Testis (tissue), 3 donors: ENCODE results near the gene PDCD1. TPM values are rescaled to one million over a fixed set of nuclear protein-coding genes. Genes with fewer than 3 reads are reported as not detected.

ENCODE experiments used
- DNase-seq: peaks from one replicate; pipeline ENCODE4 v3.0.0-alpha.2; 2019
- H3K27ac ChIP-seq, 2 donors: fragments of 200-600 bp; sonication (generic); one replicate each; pipeline ENCODE4 v1.5.1; 2019
- H3K27me3 ChIP-seq: fragments of 200-600 bp; sonication (generic); one replicate; pipeline ENCODE4 v1.5.1; 2019
- H3K36me3 ChIP-seq: fragments of 200-600 bp; sonication (generic); one replicate; pipeline ENCODE4 v1.5.1; 2017; ENCODE audit warnings: low read depth; ENCODE audit errors: missing control alignments
- H3K4me1 ChIP-seq: fragments of 200-600 bp; sonication (generic); one replicate; pipeline ENCODE4 v1.5.1; 2019
- H3K4me3 ChIP-seq, 2 donors: fragments of 200-600 bp; sonication (generic); one replicate each; pipeline ENCODE4 v1.5.1; 2017 to 2019
- H3K9me3 ChIP-seq: fragments of 200-600 bp; sonication (generic); one replicate; pipeline ENCODE4 v1.5.1; 2017
- CTCF ChIP-seq, 3 experiments: fragments of 450-650 bp in 2 of 3; fragments of 200-600 bp in 1 of 3; sonication (generic) in 1 of 3; IDR thresholded peaks; one replicate each; pipeline ENCODE4 v1.5.1; 2016 to 2019; ENCODE audit warnings: antibody characterized with exemption in 3 of 3, mild to moderate bottlenecking in 2 of 3, moderate library complexity in 1 of 3
- POLR2A ChIP-seq: fragments of 450-650 bp; IDR thresholded peaks from one replicate; pipeline ENCODE4 v1.6.1; 2017; ENCODE audit warnings: antibody characterized with exemption, mild to moderate bottlenecking, moderate library complexity
- WGBS, 2 donors: methylation state at CpG; one replicate each; pipeline ENCODE4 v1.1.5; 2018; 5-methylcytosine and 5-hydroxymethylcytosine counted together
- intact Hi-C: fragments of 100-400 bp; cut with DNase I; formaldehyde crosslinking; loops from one replicate; pipeline ENCODE4 v1.15.1; 2023; ENCODE audit warnings: low total_unique reads
- polyA plus RNA-seq: library from polyadenylated mRNA; stranded (reverse); fragments of 350-450 nt; fragmentation: Illumina TruSeq; extraction: RNeasy Lipid Tissue Mini Kit (QIAGEN cat#74804); gene quantifications from one replicate; pipeline ENCODE4 v1.2.3, GENCODE V29; 2014; ENCODE audit warnings: low read depth, low replicate concordance; ENCODE audit not compliant: insufficient read depth
- total RNA-seq, 2 donors: library from RNA; depleted of rRNA; stranded (reverse); fragments of >200 nt; gene quantifications; one replicate each; pipeline ENCODE4 v1.2.3, GENCODE V29; 2016

The PDCD1 gene
- total and polyA plus RNA-seq, 3 donors from 2014 or later = 0.37 to 0.47 (median 0.39) TPM

GRCh38 chr2:241841181-241842066 lies 17.3 kb downstream of the PDCD1 start:
- no peaks in the 10 kb centered on the region for H3K27me3 ChIP-seq
- H3K4me1 ChIP-seq = peaks cover 12% of the 10 kb centered on the region
- DNase-seq = peak; percentile 10
- intact Hi-C loops = no loop called here
- H3K36me3 ChIP-seq = no peaks in the 10 kb centered on the region
- H3K4me3 ChIP-seq = no peak overlapping the region
- no peaks in the 10 kb centered on the region for H3K9me3 ChIP-seq
- 84 to 85% methylated on average over 28 of the region's 28 CpGs for WGBS, 2 donors
- no peak overlapping the region for H3K27ac ChIP-seq
- TF ChIP-seq POLR2A (no peak), CTCF (IDR thresholded peaks at IDR 0.05) (no peak)

DNA sequence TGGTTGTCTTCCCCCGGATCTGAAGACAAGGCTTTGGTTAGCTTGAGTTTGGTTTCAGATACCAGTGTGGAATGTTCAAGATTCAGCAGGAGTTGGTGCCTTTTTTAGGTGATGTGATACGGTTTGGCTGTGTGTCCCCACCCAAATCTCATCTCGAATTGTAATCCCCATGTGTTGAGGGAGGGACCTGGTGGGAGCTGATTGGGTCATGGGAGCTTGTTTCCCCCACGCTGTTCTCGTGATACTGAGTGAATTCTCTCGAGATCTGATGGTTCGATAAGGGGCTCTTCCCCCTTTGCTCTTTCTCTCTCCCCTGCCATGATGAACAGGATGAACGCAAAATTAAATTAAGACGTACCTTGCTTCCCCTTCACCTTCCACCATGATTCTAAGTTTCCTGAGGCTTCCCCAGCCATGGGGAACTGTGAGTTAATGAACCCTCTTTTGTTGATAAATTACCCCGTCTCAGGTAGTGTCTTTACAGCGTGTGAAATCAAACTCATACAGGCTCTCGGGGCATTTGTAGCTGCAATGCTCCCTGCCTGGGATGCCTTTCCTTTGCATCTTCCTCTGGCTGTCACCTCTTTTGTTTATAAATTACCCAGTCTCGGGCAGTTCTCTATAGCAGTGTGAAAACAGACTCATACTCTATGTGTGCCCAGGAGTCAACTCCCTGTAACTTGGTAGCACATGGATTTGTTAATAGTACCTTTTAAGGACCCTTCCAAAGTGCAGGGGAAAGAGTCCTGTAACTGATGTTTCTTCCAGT lies 21.3 kb downstream of the PDCD1 start:
- Histone ChIP-seq H3K9me3 (no peaks in the 10 kb centered on the region), H3K36me3 (no peaks in the 10 kb centered on the region), H3K27me3 (no peaks in the 10 kb centered on the region), H3K4me1 (peaks cover 6% of the 10 kb centered on the region), H3K27ac (no peak overlapping the region), H3K4me3 (no peak overlapping the region)
- 73 to 77% methylated on average over 13 of the region's 13 CpGs for WGBS, 2 donors
- TF ChIP-seq CTCF (IDR thresholded peaks at IDR 0.05) = no peak
- no peak for TF ChIP-seq POLR2A
- peak; percentile 4 for DNase-seq
- intact Hi-C loops = no loop called here

DNA sequence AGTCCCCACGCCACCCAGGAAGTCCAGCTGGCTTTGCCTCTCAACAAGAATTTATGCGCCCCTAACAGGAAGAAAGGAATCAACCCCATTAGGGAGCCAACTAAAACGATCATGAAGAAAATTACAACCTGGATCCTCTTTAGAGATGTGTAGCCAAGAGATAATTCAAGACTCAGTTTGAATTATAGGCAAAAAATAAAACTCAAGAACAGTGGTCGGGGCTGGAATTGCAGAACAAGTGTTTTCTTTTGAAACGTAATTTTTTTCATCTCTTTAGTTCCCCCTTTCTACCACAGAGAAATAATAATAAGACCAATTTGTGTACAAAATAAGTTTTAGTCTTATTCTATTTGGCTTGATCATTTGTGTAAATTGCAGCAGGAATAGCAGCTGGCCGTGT lies 22.4 kb downstream of the PDCD1 start:
- peaks cover 4% of the 10 kb centered on the region for H3K4me1 ChIP-seq
- WGBS, 2 donors = 41 to 53% methylated on average over 6 of the region's 6 CpGs
- intact Hi-C loops = no loop called here
- no peaks in the 10 kb centered on the region for H3K9me3 ChIP-seq
- no peak overlapping the region for H3K27ac ChIP-seq
- no peaks in the 10 kb centered on the region for H3K36me3 ChIP-seq
- DNase-seq = no peak
- no peak overlapping the region for H3K4me3 ChIP-seq
- H3K27me3 ChIP-seq = no peaks in the 10 kb centered on the region
- TF ChIP-seq CTCF (IDR thresholded peaks at IDR 0.05) (peak in 1 of 3 experiments; percentile 25), POLR2A (no peak)

DNA sequence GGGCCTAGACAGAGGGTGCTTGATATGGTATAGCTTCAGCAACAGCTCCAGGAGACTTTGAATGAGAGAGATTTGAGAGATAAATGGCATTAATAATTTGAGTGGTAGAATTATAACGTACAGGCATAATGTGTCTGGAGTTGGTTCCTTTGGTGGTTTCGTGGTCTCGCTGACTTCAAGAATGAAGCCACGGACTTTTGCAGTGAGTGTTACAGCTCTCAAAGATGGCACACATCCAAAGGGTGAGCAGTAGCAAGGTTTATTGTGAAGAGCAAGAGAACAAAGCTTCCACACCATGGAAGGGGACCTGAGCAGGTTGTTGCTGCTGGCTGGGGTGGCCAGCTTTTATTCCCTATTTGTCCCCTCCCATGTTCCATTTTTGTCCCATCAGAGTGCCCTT lies 23.1 kb downstream of the PDCD1 start:
- H3K9me3 ChIP-seq = no peaks in the 10 kb centered on the region
- no peak for DNase-seq
- intact Hi-C loops = no loop called here
- no peak overlapping the region for H3K27ac ChIP-seq
- H3K4me1 ChIP-seq = peaks cover 4% of the 10 kb centered on the region
- no peaks in the 10 kb centered on the region for H3K27me3 ChIP-seq
- no peak overlapping the region for H3K4me3 ChIP-seq
- no peak for TF ChIP-seq CTCF (IDR thresholded peaks at IDR 0.05)
- no peak for TF ChIP-seq POLR2A
- H3K36me3 ChIP-seq = no peaks in the 10 kb centered on the region
- 65 to 83% methylated on average over 4 of the region's 4 CpGs for WGBS, 2 donors
